Activated CD8-positive, alpha-beta T cell treated with anti-CD3 and anti-CD28 coated beads for 36 hours (primary cell): ENCODE results near the gene C19orf85. TPM values are rescaled to one million over a fixed set of nuclear protein-coding genes. Genes with fewer than 3 reads are reported as not detected.

ENCODE experiments used
- ATAC-seq: fragments of 200-7000 bp; cut with Tn5 transposase; one replicate; pipeline ENCODE4 v1.10.0; 2021; ENCODE audit warnings: mild to moderate bottlenecking, moderate library complexity
- CTCF ChIA-PET: fragments of 350-600 bp; sonication (Branson Sonifier 250); formaldehyde crosslinking; loops from one replicate; lab custom pipeline; 2021; ENCODE audit warnings: antibody characterized with exemption; lab: Charles Lee
- POLR2A ChIA-PET: fragments of 350-600 bp; sonication (Branson Sonifier 250); formaldehyde crosslinking; loops from one replicate; lab custom pipeline; 2021; ENCODE audit warnings: antibody characterized with exemption; lab: Charles Lee
- DNase-seq: peaks from one replicate; pipeline ENCODE4 v3.0.0-alpha.2; 2020
- H3K27ac Mint-ChIP-seq: one replicate; pipeline ENCODE4 v1.8.0; 2021; ENCODE audit warnings: mild to moderate bottlenecking, mixed read lengths
- H3K27me3 Mint-ChIP-seq: one replicate; pipeline ENCODE4 v1.8.0; 2021; ENCODE audit warnings: mixed read lengths
- H3K36me3 Mint-ChIP-seq: one replicate; pipeline ENCODE4 v1.8.0; 2021; ENCODE audit warnings: low read depth, mixed read lengths
- H3K4me1 Mint-ChIP-seq: one replicate; pipeline ENCODE4 v1.8.0; 2021; ENCODE audit warnings: low read depth, mixed read lengths
- H3K4me3 Mint-ChIP-seq: one replicate; pipeline ENCODE4 v1.8.0; 2021; ENCODE audit warnings: mild to moderate bottlenecking, moderate library complexity, mixed read lengths
- H3K9me3 Mint-ChIP-seq: one replicate; pipeline ENCODE4 v1.8.0; 2021; ENCODE audit warnings: mixed read lengths
- CTCF ChIP-seq: fragments of 200-600 bp; IDR thresholded peaks from one replicate; pipeline ENCODE4 v1.8.0; 2022; ENCODE audit warnings: antibody characterized with exemption, mild to moderate bottlenecking
- intact Hi-C: fragments of 100-400 bp; cut with micrococcal nuclease; formaldehyde crosslinking; loops from one replicate; pipeline ENCODE4 v1.10.0; 2022
- total RNA-seq, 2 experiments: library from RNA; stranded (reverse); gene quantifications; one replicate each; pipeline ENCODE4 v1.2.3, GENCODE V29; 2021

Gene C19orf85
- total RNA-seq, 2 experiments from 2014 or later: not detected

- POLR2A ChIA-PET: interaction anchor here (0.6 to 1.2 kb wide), 2 partner anchors 30 to 53 kb away, joined by 3 read pairs; no protein-coding TSS in a partner anchor
- intact Hi-C loops: no loop called here
- Mint-ChIP-seq H3K27ac (no peak overlapping the region), H3K4me3 (no peak overlapping the region), H3K27me3 (peaks cover 57% of the 10 kb centered on the region), H3K36me3 (no peaks in the 10 kb centered on the region), H3K9me3 (no peaks in the 10 kb centered on the region), H3K4me1 (peaks cover 14% of the 10 kb centered on the region)
- DNase-seq: no peak
- CTCF ChIA-PET: no interaction called here
- ATAC-seq: peak; percentile 28
- TF ChIP-seq CTCF: no peak
These were observed 22.1 kb downstream of the C19orf85 start for GRCh38 chr19:55442372-55442961.

- Mint-ChIP-seq H3K4me1 (peaks cover 14% of the 10 kb centered on the region), H3K27ac (no peak overlapping the region), H3K27me3 (peaks cover 64% of the 10 kb centered on the region), H3K36me3 (no peaks in the 10 kb centered on the region), H3K9me3 (no peaks in the 10 kb centered on the region), H3K4me3 (no peak overlapping the region)
- CTCF ChIA-PET: no interaction called here
- TF ChIP-seq CTCF: no peak
- no peak for DNase-seq
- intact Hi-C loops: no loop called here
- POLR2A ChIA-PET: interaction anchor here (1.2 kb wide), 1 partner anchor 52 kb away, joined by 3 read pairs; no protein-coding TSS in a partner anchor
- ATAC-seq: peak; percentile 46
These were observed 22.7 kb downstream of the C19orf85 start for GRCh38 chr19:55441692-55442321.

- peaks cover 14% of the 10 kb centered on the region for H3K4me1 Mint-ChIP-seq
- ChIA-PET CTCF (no interaction called here), POLR2A (interaction anchor here (1.2 kb wide), 1 partner anchor 52 kb away, joined by 3 read pairs; no protein-coding TSS in a partner anchor)
- no peaks in the 10 kb centered on the region for H3K36me3 Mint-ChIP-seq
- no peak for TF ChIP-seq CTCF
- DNase-seq: no peak
- peaks cover 66% of the 10 kb centered on the region for H3K27me3 Mint-ChIP-seq
- intact Hi-C loops: no loop called here
- no peak overlapping the region for H3K27ac Mint-ChIP-seq
- no peak for ATAC-seq
- H3K9me3 Mint-ChIP-seq: no peaks in the 10 kb centered on the region
- no peak overlapping the region for H3K4me3 Mint-ChIP-seq
These were observed 23.2 kb downstream of the C19orf85 start for GRCh38 chr19:55441319-55441691.

- no peak overlapping the region for H3K27ac Mint-ChIP-seq
- intact Hi-C loops: no loop called here
These were observed 24.0 kb downstream of the C19orf85 start for GRCh38 chr19:55440411-55441105.

More at GRCh38 chr19:55440411-55441105, 24.0 kb downstream of the C19orf85 start:
- ATAC-seq (peak; percentile 71), DNase-seq (peak; percentile 45)
- POLR2A ChIA-PET: no interaction called here
- peaks cover 62% of the 10 kb centered on the region for H3K27me3 Mint-ChIP-seq
- TF ChIP-seq CTCF: no peak
- CTCF ChIA-PET: no interaction called here
- H3K4me1 Mint-ChIP-seq: peaks cover 14% of the 10 kb centered on the region
- no peak overlapping the region for H3K4me3 Mint-ChIP-seq
- H3K36me3 Mint-ChIP-seq: no peaks in the 10 kb centered on the region
- H3K9me3 Mint-ChIP-seq: no peaks in the 10 kb centered on the region
